MM.1S (cell line): ENCODE results near the gene IFT172.

Experiments
- DNase-seq: peaks from one replicate; pipeline ENCODE4 v3.0.0-alpha.2; 2015
- H2AFZ ChIP-seq: fragments of 300-600 bp; sonication (generic); 2 replicates; pipeline ENCODE4 v1.6.0; 2016; ENCODE audit warnings: antibody characterized with exemption, low read length
- H3F3A ChIP-seq: fragments of 300-600 bp; sonication (generic); 2 replicates; pipeline ENCODE4 v1.6.1; 2016; ENCODE audit warnings: mild to moderate bottlenecking, antibody characterized with exemption, low read length, moderate library complexity, mixed read lengths; ENCODE audit not compliant: insufficient read depth
- H3K27ac ChIP-seq: fragments of 300-600 bp; sonication (generic); 2 replicates; pipeline ENCODE4 v1.5.1; 2016; ENCODE audit warnings: mild to moderate bottlenecking, low read length
- H3K27me3 ChIP-seq: fragments of 300-600 bp; sonication (generic); replicated peaks from 2 replicates; pipeline ENCODE4 v1.6.0; 2016; ENCODE audit warnings: low read length; ENCODE audit not compliant: insufficient read depth
- H3K36me3 ChIP-seq: fragments of 300-600 bp; sonication (generic); replicated peaks from 2 replicates; pipeline ENCODE4 v1.6.1; 2016; ENCODE audit warnings: mild to moderate bottlenecking, low read length, mixed read lengths; ENCODE audit not compliant: insufficient read depth
- H3K4me1 ChIP-seq: fragments of 300-600 bp; sonication (generic); 2 replicates; pipeline ENCODE4 v1.6.1; 2016; ENCODE audit warnings: low read length, mixed read lengths
- H3K4me2 ChIP-seq: fragments of 300-600 bp; sonication (generic); 2 replicates; pipeline ENCODE4 v1.6.0; 2016; ENCODE audit warnings: low read depth, low read length
- H3K4me3 ChIP-seq: fragments of 300-600 bp; sonication (generic); 2 replicates; pipeline ENCODE4 v1.5.1; 2016; ENCODE audit warnings: low read length, mixed read lengths
- H3K79me2 ChIP-seq: fragments of 300-600 bp; sonication (generic); 2 replicates; pipeline ENCODE4 v1.6.1; 2016; ENCODE audit warnings: mixed run types, low read length, mixed read lengths
- H3K9ac ChIP-seq: fragments of 300-600 bp; sonication (generic); 2 replicates; pipeline ENCODE4 v1.6.1; 2016; ENCODE audit warnings: low read length, mixed read lengths
- H3K9me2 ChIP-seq: fragments of 300-600 bp; sonication (generic); replicated peaks from 2 replicates; pipeline ENCODE4 v1.6.1; 2016; ENCODE audit warnings: mild to moderate bottlenecking, low read length, mixed read lengths; ENCODE audit not compliant: insufficient read depth
- H3K9me3 ChIP-seq: fragments of 300-600 bp; sonication (generic); replicated peaks from 2 replicates; pipeline ENCODE4 v1.6.1; 2016; ENCODE audit warnings: mild to moderate bottlenecking, low read length, mixed read lengths; ENCODE audit not compliant: insufficient read depth
- H4K20me1 ChIP-seq: fragments of 300-600 bp; sonication (generic); 2 replicates; pipeline ENCODE4 v1.6.1; 2016; ENCODE audit warnings: mild to moderate bottlenecking, low read length, moderate library complexity, mixed read lengths; ENCODE audit not compliant: insufficient read depth
- EZH2 ChIP-seq: fragments of 300-600 bp; sonication (generic); optimal IDR thresholded peaks from 2 replicates; pipeline ENCODE3; 2017; ENCODE audit warnings: low read depth, mild to moderate bottlenecking, antibody characterized with exemption, low read length, mixed read lengths
- EZH2phosphoT487 ChIP-seq: fragments of 300-600 bp; sonication (generic); IDR thresholded peaks from 2 replicates; pipeline ENCODE4 v1.6.1; 2018; ENCODE audit warnings: antibody characterized with exemption, low read length
- TF ChIP-seq, protein P1 (sequence below): fragments of 300-600 bp; sonication (generic); IDR thresholded peaks from 2 replicates; pipeline ENCODE4 v1.5.1; 2016; ENCODE audit warnings: antibody characterized with exemption, low read length, mixed read lengths

Gene IFT172

DNA sequence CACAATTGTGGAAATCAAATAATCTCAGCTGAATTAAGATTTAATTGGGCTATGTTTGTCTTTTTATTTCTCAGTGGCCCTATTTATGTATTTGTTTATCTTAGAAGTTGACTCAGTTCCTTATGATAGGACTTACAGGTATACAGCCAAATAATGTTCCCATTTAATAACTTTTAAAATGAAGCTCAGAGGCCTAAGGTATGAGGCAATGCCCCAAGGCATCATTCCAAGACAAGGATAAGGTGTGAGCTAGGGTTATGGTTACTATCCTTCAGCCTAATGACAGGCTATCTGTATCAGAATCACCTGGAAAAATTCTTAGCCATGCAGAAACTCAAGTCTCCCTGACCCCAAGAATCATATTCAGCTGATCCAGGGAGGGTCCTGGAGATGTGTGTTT is 68.5 kb downstream of the IFT172 start:
- Histone ChIP-seq H2AFZ (no peak overlapping the region), H3F3A (no peaks in the 10 kb centered on the region), H3K27ac (no peak overlapping the region)

DNA sequence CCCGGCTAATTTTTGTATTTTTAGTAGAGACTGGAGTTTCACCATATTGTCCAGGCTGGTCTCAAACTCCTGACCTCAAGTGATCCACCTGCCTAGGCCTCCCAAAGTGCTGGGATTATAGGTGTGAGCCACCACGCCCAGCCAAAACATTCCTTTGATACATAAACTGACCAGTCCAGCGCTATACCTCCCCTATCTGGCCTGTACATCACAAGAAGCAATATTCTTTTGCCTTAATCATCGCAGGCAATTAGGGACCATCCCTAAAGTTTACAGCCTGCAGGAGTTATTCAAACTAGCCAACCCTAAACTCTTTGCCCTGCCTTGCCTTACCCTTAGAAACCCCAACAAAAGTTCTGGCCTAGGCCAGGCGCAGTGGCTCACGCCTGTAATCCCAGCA is 73.4 kb downstream of the IFT172 start:
- no peak overlapping the region for H3K4me2 ChIP-seq
- H3K79me2 ChIP-seq = no peaks in the 10 kb centered on the region
- no peak overlapping the region for H3K4me3 ChIP-seq
- no peaks in the 10 kb centered on the region for H3K9me2 ChIP-seq
- no peaks in the 10 kb centered on the region for H3K9me3 ChIP-seq
- no peaks in the 10 kb centered on the region for H3F3A ChIP-seq
- H3K27me3 ChIP-seq = no peaks in the 10 kb centered on the region
- H3K36me3 ChIP-seq = no peaks in the 10 kb centered on the region
- no peak for DNase-seq
- no peak overlapping the region for H3K9ac ChIP-seq
- no peak overlapping the region for H3K27ac ChIP-seq
- no peaks in the 10 kb centered on the region for H3K4me1 ChIP-seq
- no peaks in the 10 kb centered on the region for H4K20me1 ChIP-seq
- TF ChIP-seq, protein P1, sequence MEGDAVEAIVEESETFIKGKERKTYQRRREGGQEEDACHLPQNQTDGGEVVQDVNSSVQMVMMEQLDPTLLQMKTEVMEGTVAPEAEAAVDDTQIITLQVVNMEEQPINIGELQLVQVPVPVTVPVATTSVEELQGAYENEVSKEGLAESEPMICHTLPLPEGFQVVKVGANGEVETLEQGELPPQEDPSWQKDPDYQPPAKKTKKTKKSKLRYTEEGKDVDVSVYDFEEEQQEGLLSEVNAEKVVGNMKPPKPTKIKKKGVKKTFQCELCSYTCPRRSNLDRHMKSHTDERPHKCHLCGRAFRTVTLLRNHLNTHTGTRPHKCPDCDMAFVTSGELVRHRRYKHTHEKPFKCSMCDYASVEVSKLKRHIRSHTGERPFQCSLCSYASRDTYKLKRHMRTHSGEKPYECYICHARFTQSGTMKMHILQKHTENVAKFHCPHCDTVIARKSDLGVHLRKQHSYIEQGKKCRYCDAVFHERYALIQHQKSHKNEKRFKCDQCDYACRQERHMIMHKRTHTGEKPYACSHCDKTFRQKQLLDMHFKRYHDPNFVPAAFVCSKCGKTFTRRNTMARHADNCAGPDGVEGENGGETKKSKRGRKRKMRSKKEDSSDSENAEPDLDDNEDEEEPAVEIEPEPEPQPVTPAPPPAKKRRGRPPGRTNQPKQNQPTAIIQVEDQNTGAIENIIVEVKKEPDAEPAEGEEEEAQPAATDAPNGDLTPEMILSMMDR = no peak
- TF ChIP-seq EZH2 = no peak
- no peak for TF ChIP-seq EZH2phosphoT487
- no peak overlapping the region for H2AFZ ChIP-seq

More for the DNA sequence above, 68.5 kb downstream of the IFT172 start:
- H3K4me1 ChIP-seq = no peaks in the 10 kb centered on the region
- no peak for DNase-seq
- no peaks in the 10 kb centered on the region for H3K36me3 ChIP-seq
- no peak overlapping the region for H3K4me3 ChIP-seq
- no peaks in the 10 kb centered on the region for H3K79me2 ChIP-seq
- H3K9me2 ChIP-seq = no peaks in the 10 kb centered on the region
- no peak overlapping the region for H3K4me2 ChIP-seq
- TF ChIP-seq EZH2 = no peak
- TF ChIP-seq EZH2phosphoT487 = no peak
- TF ChIP-seq, protein P1 = no peak
- H3K27me3 ChIP-seq = no peaks in the 10 kb centered on the region; the same call in 1 of the 2 replicates
- no peaks in the 10 kb centered on the region for H4K20me1 ChIP-seq
- H3K9me3 ChIP-seq = no peaks in the 10 kb centered on the region
- H3K9ac ChIP-seq = no peak overlapping the region

DNA sequence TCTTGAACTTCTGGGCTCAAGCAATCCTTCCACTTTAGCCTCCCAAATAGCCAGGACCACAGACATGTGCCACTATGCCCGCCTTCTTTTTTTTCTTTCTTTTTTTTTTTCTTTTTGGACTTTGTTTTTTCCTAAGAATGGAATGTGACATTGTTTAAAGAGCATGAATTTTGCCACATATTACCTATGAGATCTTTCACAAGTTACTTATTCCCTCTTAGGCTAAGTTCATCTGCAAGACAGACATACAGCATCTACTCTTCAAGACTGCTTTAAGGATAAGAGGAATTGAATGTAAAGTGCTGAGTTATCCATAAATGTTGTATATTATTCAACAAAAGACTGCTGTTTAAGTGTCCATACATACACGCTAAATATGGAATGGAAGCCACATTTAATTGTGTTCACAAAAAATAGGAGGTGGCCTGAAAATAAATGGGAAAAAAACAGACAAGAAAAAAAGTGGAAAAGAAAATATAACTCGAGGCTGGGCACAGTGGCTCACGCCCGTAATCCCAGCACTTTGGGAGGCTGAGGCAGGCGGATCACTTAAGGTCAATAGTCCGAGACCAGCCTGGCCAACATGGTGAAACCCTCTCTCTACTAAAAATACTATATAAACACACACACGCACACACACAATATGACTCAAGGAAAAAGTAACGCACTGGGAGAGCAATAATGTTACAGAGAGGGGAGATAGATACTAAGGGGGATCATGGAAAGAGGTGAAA is 77.0 kb downstream of the IFT172 start:
- Histone ChIP-seq H3K27ac (no peak overlapping the region), H3K27me3 (no peaks in the 10 kb centered on the region)
- TF ChIP-seq, protein P1 = no peak
- no peak for TF ChIP-seq EZH2phosphoT487
- TF ChIP-seq EZH2 = no peak

More for the DNA sequence above, 77.0 kb downstream of the IFT172 start:
- Histone ChIP-seq H3K4me3 (no peak overlapping the region), H2AFZ (no peak overlapping the region), H3K9me3 (no peaks in the 10 kb centered on the region), H3K9ac (no peak overlapping the region), H4K20me1 (peaks cover 1% of the 10 kb centered on the region; the same call in 1 of the 2 replicates), H3K36me3 (0 out of 2 replicates have a peak, but pooled peaks cover under 1% of the 10 kb centered on the region), H3K4me1 (peaks cover 8% of the 10 kb centered on the region), H3K9me2 (no peaks in the 10 kb centered on the region), H3K79me2 (peaks cover 18% of the 10 kb centered on the region), H3F3A (peaks cover 14% of the 10 kb centered on the region; the same call in 1 of the 2 replicates), H3K4me2 (no peak overlapping the region)
- no peak for DNase-seq
